ENCODE results near the gene MARCKS. TPM values are rescaled to one million over a fixed set of nuclear protein-coding genes. Genes with fewer than 3 reads are reported as not detected.

Gene MARCKS
- total and polyA plus RNA-seq, 2 of the 13 experiments (the other 11 are each of a cell fraction or from before 2014, with no cell fraction given), result 30.5 to 39.5 TPM

DNA sequence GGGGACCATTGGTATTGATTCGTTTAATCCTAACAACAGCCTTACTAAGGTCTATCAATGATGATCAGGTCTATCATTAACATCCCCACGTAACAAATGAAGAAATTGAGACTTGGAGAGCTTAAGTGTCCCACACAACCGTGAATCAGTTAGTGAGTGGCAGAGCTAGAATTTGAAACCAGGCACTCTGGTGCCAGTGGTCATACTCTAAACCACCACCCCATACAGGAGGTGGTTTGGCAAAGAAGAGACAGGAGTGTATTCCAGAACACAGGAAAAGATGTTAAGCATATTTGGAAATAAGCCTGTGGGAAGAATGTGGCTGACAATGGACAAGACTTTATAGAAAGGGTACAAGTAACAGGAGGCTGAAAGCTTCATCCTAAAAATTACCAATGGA, 35.7 kb upstream of the MARCKS start:
- TF ChIP-seq, protein P1, sequence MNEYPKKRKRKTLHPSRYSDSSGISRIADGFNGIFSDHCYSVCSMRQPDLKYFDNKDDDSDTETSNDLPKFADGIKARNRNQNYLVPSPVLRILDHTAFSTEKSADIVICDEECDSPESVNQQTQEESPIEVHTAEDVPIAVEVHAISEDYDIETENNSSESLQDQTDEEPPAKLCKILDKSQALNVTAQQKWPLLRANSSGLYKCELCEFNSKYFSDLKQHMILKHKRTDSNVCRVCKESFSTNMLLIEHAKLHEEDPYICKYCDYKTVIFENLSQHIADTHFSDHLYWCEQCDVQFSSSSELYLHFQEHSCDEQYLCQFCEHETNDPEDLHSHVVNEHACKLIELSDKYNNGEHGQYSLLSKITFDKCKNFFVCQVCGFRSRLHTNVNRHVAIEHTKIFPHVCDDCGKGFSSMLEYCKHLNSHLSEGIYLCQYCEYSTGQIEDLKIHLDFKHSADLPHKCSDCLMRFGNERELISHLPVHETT (CRISPR knock-in tag; conservative IDR thresholded peaks at IDR 0.05), result no peak
- no peak for TF ChIP-seq ZNF703 (CRISPR knock-in tag; IDR thresholded peaks at IDR 0.05; ENCODE audit: borderline replicate concordance)
- no peak for TF ChIP-seq ZNF160 (CRISPR knock-in tag; IDR thresholded peaks at IDR 0.05)
- TF ChIP-seq PAX8 (CRISPR knock-in tag; IDR thresholded peaks at IDR 0.05; ENCODE audit: borderline replicate concordance), result no peak
- no peak for TF ChIP-seq RELA (CRISPR knock-in tag; IDR thresholded peaks at IDR 0.05)
- TF ChIP-seq, protein P2, sequence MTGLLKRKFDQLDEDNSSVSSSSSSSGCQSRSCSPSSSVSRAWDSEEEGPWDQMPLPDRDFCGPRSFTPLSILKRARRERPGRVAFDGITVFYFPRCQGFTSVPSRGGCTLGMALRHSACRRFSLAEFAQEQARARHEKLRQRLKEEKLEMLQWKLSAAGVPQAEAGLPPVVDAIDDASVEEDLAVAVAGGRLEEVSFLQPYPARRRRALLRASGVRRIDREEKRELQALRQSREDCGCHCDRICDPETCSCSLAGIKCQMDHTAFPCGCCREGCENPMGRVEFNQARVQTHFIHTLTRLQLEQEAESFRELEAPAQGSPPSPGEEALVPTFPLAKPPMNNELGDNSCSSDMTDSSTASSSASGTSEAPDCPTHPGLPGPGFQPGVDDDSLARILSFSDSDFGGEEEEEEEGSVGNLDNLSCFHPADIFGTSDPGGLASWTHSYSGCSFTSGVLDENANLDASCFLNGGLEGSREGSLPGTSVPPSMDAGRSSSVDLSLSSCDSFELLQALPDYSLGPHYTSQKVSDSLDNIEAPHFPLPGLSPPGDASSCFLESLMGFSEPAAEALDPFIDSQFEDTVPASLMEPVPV (CRISPR knock-in tag; IDR thresholded peaks at IDR 0.05), result no peak
- TF ChIP-seq ZNF7 (CRISPR knock-in tag; IDR thresholded peaks at IDR 0.05), result no peak
- TF ChIP-seq GATA4 (IDR thresholded peaks at IDR 0.05; ENCODE audit: borderline replicate concordance, low read depth), result no peak
- TF ChIP-seq YEATS2 (CRISPR knock-in tag; IDR thresholded peaks at IDR 0.05; ENCODE audit: borderline replicate concordance), result no peak
- TF ChIP-seq ZNF292 (CRISPR knock-in tag; IDR thresholded peaks at IDR 0.05; ENCODE audit: borderline replicate concordance, low read depth), result no peak
- TF ChIP-seq, protein P3, sequence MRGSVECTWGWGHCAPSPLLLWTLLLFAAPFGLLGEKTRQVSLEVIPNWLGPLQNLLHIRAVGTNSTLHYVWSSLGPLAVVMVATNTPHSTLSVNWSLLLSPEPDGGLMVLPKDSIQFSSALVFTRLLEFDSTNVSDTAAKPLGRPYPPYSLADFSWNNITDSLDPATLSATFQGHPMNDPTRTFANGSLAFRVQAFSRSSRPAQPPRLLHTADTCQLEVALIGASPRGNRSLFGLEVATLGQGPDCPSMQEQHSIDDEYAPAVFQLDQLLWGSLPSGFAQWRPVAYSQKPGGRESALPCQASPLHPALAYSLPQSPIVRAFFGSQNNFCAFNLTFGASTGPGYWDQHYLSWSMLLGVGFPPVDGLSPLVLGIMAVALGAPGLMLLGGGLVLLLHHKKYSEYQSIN (CRISPR knock-in tag; IDR thresholded peaks at IDR 0.05; ENCODE audit: borderline replicate concordance), result no peak
- TF ChIP-seq ZNF451 (CRISPR knock-in tag; IDR thresholded peaks at IDR 0.05), result no peak
- TF ChIP-seq MIER2 (CRISPR knock-in tag; IDR thresholded peaks at IDR 0.05), result no peak
- TF ChIP-seq POLR2A (IDR thresholded peaks at IDR 0.05; ENCODE audit: insufficient read depth in 1 of 2, low read depth in 2 of 2, low read length in 2 of 2), result no peak
- no peak for TF ChIP-seq GABPA (IDR thresholded peaks at IDR 0.05; ENCODE audit: low read depth, low read length)
- TF ChIP-seq GABPA (CRISPR knock-in tag; IDR thresholded peaks at IDR 0.05; ENCODE audit: low read depth), result no peak
- TF ChIP-seq ZBTB7A (CRISPR knock-in tag; IDR thresholded peaks at IDR 0.05), result no peak
- POLR2A ChIA-PET, result no interaction called here
- no TSS peak for BruUV-seq (replicated peaks)
- no peaks in the 10 kb centered on the region for H3K27me3 ChIP-seq (ENCODE audit: control insufficient read depth in 1 of 2, insufficient read depth in 2 of 2, low read length in 2 of 2)
- no peak for FAIRE-seq
- DNase-seq (ENCODE audit: low spot score), result no peak
- WGBS (ENCODE audit: low lambda C conversion rate), result 11% methylated on average over 3 of the region's 3 CpGs
- H3K36me3 ChIP-seq (replicated peaks in 1 of 2; ENCODE audit: control insufficient read depth in 1 of 2, insufficient read depth in 2 of 2, low read length in 2 of 2), result no peaks in the 10 kb centered on the region
- no peaks in the 10 kb centered on the region for H3K79me2 ChIP-seq (ENCODE audit: insufficient read depth, low read length)
- H3K9ac ChIP-seq (ENCODE audit: insufficient read depth, low read depth, low read length), result no peak overlapping the region
- no peak for ATAC-seq
- H3K4me1 ChIP-seq (ENCODE audit: insufficient read depth, low read length), result peaks cover 17% of the 10 kb centered on the region
- no peak overlapping the region for H3K4me3 ChIP-seq (replicated peaks in 1 of 3; ENCODE audit: insufficient read depth in 1 of 3, low read depth in 2 of 3, low read length in 3 of 3)
- no peaks in the 10 kb centered on the region for H4K20me1 ChIP-seq (ENCODE audit: insufficient read depth, low read length)
- H3K27ac ChIP-seq (ENCODE audit: extremely low read length, insufficient read depth, low read length), result no peak overlapping the region
- no peaks in the 10 kb centered on the region for H3K9me3 ChIP-seq (ENCODE audit: low read length)
- H3K4me2 ChIP-seq (ENCODE audit: low read depth, low read length), result no peak overlapping the region
- CTCF ChIA-PET (ENCODE audit: low intra/inter-chr PET ratio, low total read pairs), result no interaction called here
- in situ Hi-C loops (cut with HindIII; ENCODE audit: extremely low pct_ligation_motif_present, low pct_unique_long_range_greater_than_20kb) (no loop called here), intact Hi-C loops (cut with micrococcal nuclease; ENCODE audit: unreplicated experiment) (no loop called here)
- no peak overlapping the region for H2AFZ ChIP-seq (ENCODE audit: low read length)
